Neural progenitor cell (in vitro differentiated cells): ENCODE measurements around the gene SLC5A10. TPM values are rescaled to one million over a fixed set of nuclear protein-coding genes. Genes with fewer than 3 reads are reported as not detected.

Source experiments
- DNase-seq: peaks from one replicate; pipeline ENCODE4 v3.0.0-alpha.2; 2016; ENCODE audit warnings: low spot score
- H2AFZ ChIP-seq: fragments of 200-600 bp; sonication (generic); replicated peaks from 2 replicates; pipeline ENCODE4 v1.6.1; 2016; ENCODE audit warnings: antibody characterized with exemption
- H3F3A ChIP-seq: fragments of 200-600 bp; sonication (generic); 2 replicates; pipeline ENCODE4 v1.6.1; 2016; ENCODE audit warnings: antibody characterized with exemption, low read depth
- H3K27ac ChIP-seq: fragments of 200-600 bp; sonication (generic); 2 replicates; pipeline ENCODE4 v1.5.1; 2016; ENCODE audit warnings: mild to moderate bottlenecking
- H3K27me3 ChIP-seq: fragments of 200-600 bp; sonication (generic); 2 replicates; pipeline ENCODE4 v1.6.1; 2016; ENCODE audit warnings: mild to moderate bottlenecking, moderate library complexity
- H3K36me3 ChIP-seq: fragments of 200-600 bp; sonication (generic); 2 replicates; pipeline ENCODE4 v1.5.1; 2016
- H3K4me1 ChIP-seq: fragments of 200-600 bp; sonication (generic); 2 replicates; pipeline ENCODE4 v1.6.1; 2016; ENCODE audit warnings: mixed run types
- H3K4me2 ChIP-seq: fragments of 200-600 bp; sonication (generic); 2 replicates; pipeline ENCODE4 v1.6.1; 2016
- H3K4me3 ChIP-seq: fragments of 200-600 bp; sonication (generic); 2 replicates; pipeline ENCODE4 v1.5.1; 2016
- H3K79me2 ChIP-seq: fragments of 200-600 bp; sonication (generic); 2 replicates; pipeline ENCODE4 v1.6.1; 2016; ENCODE audit warnings: low read depth
- H3K9ac ChIP-seq: fragments of 200-600 bp; sonication (generic); 2 replicates; pipeline ENCODE4 v1.6.1; 2016
- H3K9me3 ChIP-seq: fragments of 200-600 bp; sonication (generic); 2 replicates; pipeline ENCODE4 v1.5.1; 2016; ENCODE audit warnings: low read depth
- H4K20me1 ChIP-seq: fragments of 200-600 bp; sonication (generic); 2 replicates; pipeline ENCODE4 v1.6.1; 2016; ENCODE audit warnings: low read depth
- H3K27ac Mint-ChIP-seq: 3 replicates; pipeline ENCODE4 v1.8.0; 2021; ENCODE audit warnings: mixed read lengths
- H3K27me3 Mint-ChIP-seq: 2 replicates; pipeline ENCODE4 v1.8.0; 2022; ENCODE audit warnings: low read depth, mild to moderate bottlenecking, inconsistent platforms, moderate library complexity, mixed read lengths; ENCODE audit not compliant: insufficient read depth
- H3K36me3 Mint-ChIP-seq: 3 replicates; pipeline ENCODE4 v1.8.0; 2021; ENCODE audit warnings: mixed read lengths
- H3K4me1 Mint-ChIP-seq: 3 replicates; pipeline ENCODE4 v1.8.0; 2021; ENCODE audit warnings: mixed read lengths
- H3K4me3 Mint-ChIP-seq: 3 replicates; pipeline ENCODE4 v1.8.0; 2021; ENCODE audit warnings: mild to moderate bottlenecking, moderate library complexity, mixed read lengths
- H3K9me3 Mint-ChIP-seq: 3 replicates; pipeline ENCODE4 v1.8.0; 2020; ENCODE audit warnings: mixed read lengths
- EZH2 ChIP-seq: fragments of 200-600 bp; sonication (generic); IDR thresholded peaks from 2 replicates; pipeline ENCODE4 v1.6.1; 2017; ENCODE audit warnings: antibody characterized with exemption, mild to moderate bottlenecking, moderate library complexity
- EZH2phosphoT487 ChIP-seq: fragments of 200-600 bp; sonication (generic); IDR thresholded peaks from 2 replicates; pipeline ENCODE4 v1.6.1; 2017; ENCODE audit warnings: antibody characterized with exemption
- total RNA-seq: library from RNA; depleted of rRNA; stranded (reverse); fragments of >200 nt; gene quantifications from 2 replicates; pipeline ENCODE4 v1.2.3, GENCODE V29; 2015; ENCODE audit warnings: low replicate concordance
- TF ChIP-seq, protein P1 (sequence below): fragments of 200-600 bp; sonication (generic); IDR thresholded peaks from 2 replicates; pipeline ENCODE4 v1.5.1; 2017; ENCODE audit warnings: antibody characterized with exemption, mild to moderate bottlenecking

The SLC5A10 gene
- total RNA-seq, 1 donor from 2014 or later = not detected

DNA sequence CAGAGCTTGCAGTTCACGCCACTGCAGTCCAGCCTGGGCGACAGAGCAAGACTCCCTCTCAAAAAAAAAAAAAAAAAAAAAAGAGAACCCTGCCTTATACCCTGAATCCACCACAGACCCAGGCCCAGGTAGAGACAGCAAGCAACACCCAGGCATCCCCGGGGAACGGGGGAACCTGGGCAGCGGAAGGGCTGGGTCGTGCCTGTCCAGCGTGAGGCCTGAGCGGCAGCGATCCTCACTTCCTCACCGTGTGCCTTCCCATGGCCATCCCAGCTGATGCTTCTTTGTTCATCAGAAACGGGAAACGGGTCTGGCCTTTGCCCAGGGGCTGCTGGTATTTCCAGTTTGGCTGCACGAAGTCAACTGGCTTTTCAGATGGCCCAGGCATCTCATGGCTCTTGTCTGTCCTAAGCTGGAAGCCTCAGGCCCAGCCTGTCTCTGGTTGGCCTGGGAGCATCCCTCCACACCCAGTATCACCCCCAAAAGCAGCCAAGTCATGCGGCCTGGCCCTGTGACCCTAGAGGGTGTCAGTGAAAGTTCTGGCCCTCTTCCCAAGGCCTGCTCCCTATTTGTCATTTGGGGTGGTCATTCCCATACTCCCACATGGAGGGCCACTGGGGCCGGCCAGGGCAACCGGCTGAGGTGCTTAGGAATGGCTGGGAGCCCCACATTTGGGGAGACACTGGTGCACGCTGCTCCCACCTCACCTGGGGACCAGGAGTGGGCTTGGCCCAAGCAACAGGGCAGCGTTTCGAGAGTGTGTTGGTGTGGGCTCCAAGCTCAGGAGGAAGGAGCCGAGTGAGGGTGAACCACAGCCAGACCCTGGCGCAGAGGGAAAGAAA is 32.5 kb downstream of the SLC5A10 start:
- Histone ChIP-seq H3K36me3 (no peaks in the 10 kb centered on the region), H3K4me2 (no peak overlapping the region), H3K9ac (no peak overlapping the region), H3K9me3 (no peaks in the 10 kb centered on the region), H3K4me1 (peaks cover 16% of the 10 kb centered on the region), H2AFZ (no peak overlapping the region), H4K20me1 (peaks cover 19% of the 10 kb centered on the region), H3K27ac (no peak overlapping the region), H3K79me2 (no peaks in the 10 kb centered on the region), H3K27me3 (no peaks in the 10 kb centered on the region), H3F3A (no peaks in the 10 kb centered on the region), H3K4me3 (no peak overlapping the region)
- DNase-seq = no peak
- no peak for TF ChIP-seq EZH2
- TF ChIP-seq, protein P1, sequence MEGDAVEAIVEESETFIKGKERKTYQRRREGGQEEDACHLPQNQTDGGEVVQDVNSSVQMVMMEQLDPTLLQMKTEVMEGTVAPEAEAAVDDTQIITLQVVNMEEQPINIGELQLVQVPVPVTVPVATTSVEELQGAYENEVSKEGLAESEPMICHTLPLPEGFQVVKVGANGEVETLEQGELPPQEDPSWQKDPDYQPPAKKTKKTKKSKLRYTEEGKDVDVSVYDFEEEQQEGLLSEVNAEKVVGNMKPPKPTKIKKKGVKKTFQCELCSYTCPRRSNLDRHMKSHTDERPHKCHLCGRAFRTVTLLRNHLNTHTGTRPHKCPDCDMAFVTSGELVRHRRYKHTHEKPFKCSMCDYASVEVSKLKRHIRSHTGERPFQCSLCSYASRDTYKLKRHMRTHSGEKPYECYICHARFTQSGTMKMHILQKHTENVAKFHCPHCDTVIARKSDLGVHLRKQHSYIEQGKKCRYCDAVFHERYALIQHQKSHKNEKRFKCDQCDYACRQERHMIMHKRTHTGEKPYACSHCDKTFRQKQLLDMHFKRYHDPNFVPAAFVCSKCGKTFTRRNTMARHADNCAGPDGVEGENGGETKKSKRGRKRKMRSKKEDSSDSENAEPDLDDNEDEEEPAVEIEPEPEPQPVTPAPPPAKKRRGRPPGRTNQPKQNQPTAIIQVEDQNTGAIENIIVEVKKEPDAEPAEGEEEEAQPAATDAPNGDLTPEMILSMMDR = no peak
- TF ChIP-seq EZH2phosphoT487 = no peak
- H3K36me3 Mint-ChIP-seq = no peaks in the 10 kb centered on the region
- no peaks in the 10 kb centered on the region for H3K9me3 Mint-ChIP-seq
- peaks cover 20% of the 10 kb centered on the region for H3K4me1 Mint-ChIP-seq
- no peak overlapping the region for H3K27ac Mint-ChIP-seq
- peaks cover 2% of the 10 kb centered on the region for H3K27me3 Mint-ChIP-seq
- no peak overlapping the region for H3K4me3 Mint-ChIP-seq

- TF ChIP-seq EZH2phosphoT487 = no peak
- TF ChIP-seq EZH2 = no peak
- TF ChIP-seq, protein P1 = no peak
- Mint-ChIP-seq H3K4me3 (no peak overlapping the region), H3K27ac (no peak overlapping the region), H3K36me3 (no peaks in the 10 kb centered on the region), H3K27me3 (peaks cover 2% of the 10 kb centered on the region), H3K9me3 (no peaks in the 10 kb centered on the region), H3K4me1 (peaks cover 14% of the 10 kb centered on the region)
- Histone ChIP-seq H3K36me3 (no peaks in the 10 kb centered on the region), H3K4me2 (no peak overlapping the region), H3K9me3 (no peaks in the 10 kb centered on the region), H3K79me2 (no peaks in the 10 kb centered on the region), H2AFZ (no peak overlapping the region), H4K20me1 (peaks cover 16% of the 10 kb centered on the region), H3K27ac (no peak overlapping the region), H3K9ac (no peak overlapping the region), H3K4me3 (no peak overlapping the region), H3F3A (no peaks in the 10 kb centered on the region), H3K4me1 (peaks cover 16% of the 10 kb centered on the region), H3K27me3 (no peaks in the 10 kb centered on the region)
- DNase-seq = no peak
Observed at GRCh38 chr17:18985475-18985874, 33.5 kb downstream of the SLC5A10 start.

GRCh38 chr17:18986541-18987229 is 34.7 kb downstream of the SLC5A10 start:
- Histone ChIP-seq H3K9me3 (no peaks in the 10 kb centered on the region), H4K20me1 (peaks cover 12% of the 10 kb centered on the region), H3K79me2 (no peaks in the 10 kb centered on the region), H3F3A (no peaks in the 10 kb centered on the region), H3K27ac (no peak overlapping the region), H3K9ac (no peak overlapping the region), H2AFZ (no peak overlapping the region), H3K4me3 (no peak overlapping the region), H3K4me1 (peaks cover 7% of the 10 kb centered on the region), H3K27me3 (no peaks in the 10 kb centered on the region), H3K36me3 (no peaks in the 10 kb centered on the region), H3K4me2 (no peak overlapping the region)
- H3K27ac Mint-ChIP-seq = no peak overlapping the region
- no peaks in the 10 kb centered on the region for H3K36me3 Mint-ChIP-seq
- no peak overlapping the region for H3K4me3 Mint-ChIP-seq
- DNase-seq = no peak
- H3K27me3 Mint-ChIP-seq = peaks cover 3% of the 10 kb centered on the region
- TF ChIP-seq EZH2phosphoT487 (no peak), EZH2 (no peak)
- TF ChIP-seq, protein P1 = no peak
- peaks cover 5% of the 10 kb centered on the region for H3K4me1 Mint-ChIP-seq
- no peaks in the 10 kb centered on the region for H3K9me3 Mint-ChIP-seq
